Adrenal gland (tissue), 5 donors: ENCODE measurements around the gene NDUFB10.

Experiments used
- POLR2A ChIP-seq, 2 donors: fragments of 450-650 bp; IDR thresholded peaks; one replicate each; pipeline ENCODE4 v1.6.1; 2017; ENCODE audit warnings: antibody characterized with exemption in 2 of 2, mild to moderate bottlenecking in 2 of 2, moderate library complexity in 1 of 2
- TF ChIP-seq, protein P1 (sequence below), 6 experiments: fragments of 450-650 bp in 4 of 6; fragments of 200-600 bp in 2 of 6; sonication (generic) in 1 of 6; IDR thresholded peaks; 1 replicate in 5 of 6; 2 replicates in 1 of 6; pipeline versions ENCODE4 v1.5.1 to v1.8.0; 2016 to 2021; ENCODE audit warnings: antibody characterized with exemption in 6 of 6, mild to moderate bottlenecking in 2 of 6, moderate library complexity in 1 of 6
- donor health status: DM: no; HTN: no; CAD: no.

DNA sequence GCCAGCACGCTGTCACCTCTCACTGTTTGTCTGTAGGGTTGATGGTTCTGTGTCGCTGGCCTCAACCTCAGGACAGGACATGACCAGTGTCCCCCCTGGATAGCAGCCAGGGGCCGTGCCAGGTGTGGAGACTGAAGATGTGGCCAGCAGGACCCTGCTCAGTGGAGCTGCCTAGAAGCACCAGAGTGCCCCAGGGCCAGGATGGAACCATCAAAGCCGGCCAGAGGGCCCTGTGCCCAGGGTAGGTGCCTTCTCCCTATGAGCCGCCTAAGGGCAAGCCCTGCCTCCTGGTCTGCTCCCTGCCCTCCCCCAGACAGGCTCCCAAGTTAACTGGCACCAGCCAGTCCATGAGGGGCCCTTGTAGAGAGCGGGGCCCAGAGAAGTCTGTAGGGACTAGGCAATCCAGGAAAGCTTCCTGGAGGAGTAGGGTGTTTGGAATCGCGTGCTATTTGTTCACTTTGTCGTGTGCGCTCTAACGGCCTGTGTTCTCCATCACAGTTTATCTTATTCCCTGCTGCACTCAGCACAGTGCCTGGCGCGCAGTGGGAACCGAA lies 546 bp upstream of the NDUFB10 start:
- no peak for TF ChIP-seq POLR2A (IDR thresholded peaks at IDR 0.05)
- TF ChIP-seq, protein P1, sequence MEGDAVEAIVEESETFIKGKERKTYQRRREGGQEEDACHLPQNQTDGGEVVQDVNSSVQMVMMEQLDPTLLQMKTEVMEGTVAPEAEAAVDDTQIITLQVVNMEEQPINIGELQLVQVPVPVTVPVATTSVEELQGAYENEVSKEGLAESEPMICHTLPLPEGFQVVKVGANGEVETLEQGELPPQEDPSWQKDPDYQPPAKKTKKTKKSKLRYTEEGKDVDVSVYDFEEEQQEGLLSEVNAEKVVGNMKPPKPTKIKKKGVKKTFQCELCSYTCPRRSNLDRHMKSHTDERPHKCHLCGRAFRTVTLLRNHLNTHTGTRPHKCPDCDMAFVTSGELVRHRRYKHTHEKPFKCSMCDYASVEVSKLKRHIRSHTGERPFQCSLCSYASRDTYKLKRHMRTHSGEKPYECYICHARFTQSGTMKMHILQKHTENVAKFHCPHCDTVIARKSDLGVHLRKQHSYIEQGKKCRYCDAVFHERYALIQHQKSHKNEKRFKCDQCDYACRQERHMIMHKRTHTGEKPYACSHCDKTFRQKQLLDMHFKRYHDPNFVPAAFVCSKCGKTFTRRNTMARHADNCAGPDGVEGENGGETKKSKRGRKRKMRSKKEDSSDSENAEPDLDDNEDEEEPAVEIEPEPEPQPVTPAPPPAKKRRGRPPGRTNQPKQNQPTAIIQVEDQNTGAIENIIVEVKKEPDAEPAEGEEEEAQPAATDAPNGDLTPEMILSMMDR (IDR thresholded peaks at IDR 0.05), result no peak
